Measurements from ENCODE around the gene RAPGEF4. TPM values are rescaled to one million over a fixed set of nuclear protein-coding genes. Genes with fewer than 3 reads are reported as not detected.

RAPGEF4 gene
- polyA plus RNA-seq, 12 donors = 2.1 to 16.7 (median 3.8) TPM; not detected in 1

DNA sequence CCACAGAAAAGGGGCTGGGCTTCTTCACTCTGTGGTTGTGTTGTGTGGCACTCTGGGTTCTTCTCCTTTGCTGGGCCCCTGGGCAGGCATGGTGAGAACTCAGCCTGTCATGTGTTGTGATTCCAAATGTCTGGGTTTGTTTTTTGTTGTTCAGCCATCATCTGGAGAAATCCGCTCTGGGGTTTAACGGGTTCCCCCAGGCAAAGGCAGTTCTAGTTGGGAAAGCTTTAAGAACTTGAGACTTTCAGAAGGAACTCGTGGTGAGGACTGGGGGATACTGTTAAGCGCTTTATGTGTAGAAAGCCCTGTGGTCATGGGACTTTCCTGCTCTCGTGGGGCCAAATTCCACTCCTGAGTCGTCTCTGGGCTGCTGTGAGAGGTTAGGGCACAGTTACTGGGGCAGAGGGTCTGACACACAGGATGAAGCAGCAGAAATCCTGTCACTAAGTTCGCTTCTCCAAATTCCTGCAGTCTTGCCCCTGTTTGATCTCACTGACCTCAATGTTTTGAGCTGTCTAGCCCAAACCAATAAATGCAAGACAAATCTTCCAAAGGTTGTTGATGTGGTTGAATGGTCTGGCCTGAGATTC lies 87.7 kb downstream of the RAPGEF4 start:
- no peak for DNase-seq

- DNase-seq = no peak
Measured at GRCh38 chr2:172826522-172826921, 90.9 kb downstream of the RAPGEF4 start.

GRCh38 chr2:172829229-172829628 lies 93.6 kb downstream of the RAPGEF4 start:
- DNase-seq = no peak

DNA sequence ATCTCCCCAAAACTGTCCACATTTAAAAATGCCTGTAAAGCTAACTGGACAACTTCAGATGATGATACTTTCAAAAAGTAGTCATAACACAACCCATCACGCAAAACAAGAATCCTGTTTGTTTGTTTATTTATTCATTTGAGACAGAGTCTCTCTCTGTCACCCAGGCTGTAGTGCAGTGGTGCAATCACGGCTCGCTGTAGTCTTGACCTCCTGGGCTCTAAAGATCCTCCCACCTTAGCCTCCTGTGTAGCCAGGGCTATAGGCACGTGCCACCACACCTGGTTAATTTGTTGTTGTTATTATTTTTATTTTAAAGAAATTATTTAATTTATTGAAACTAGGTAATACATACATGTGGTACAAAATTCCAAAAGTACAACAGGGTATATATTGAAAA lies 94.8 kb downstream of the RAPGEF4 start:
- no peak for DNase-seq

DNA sequence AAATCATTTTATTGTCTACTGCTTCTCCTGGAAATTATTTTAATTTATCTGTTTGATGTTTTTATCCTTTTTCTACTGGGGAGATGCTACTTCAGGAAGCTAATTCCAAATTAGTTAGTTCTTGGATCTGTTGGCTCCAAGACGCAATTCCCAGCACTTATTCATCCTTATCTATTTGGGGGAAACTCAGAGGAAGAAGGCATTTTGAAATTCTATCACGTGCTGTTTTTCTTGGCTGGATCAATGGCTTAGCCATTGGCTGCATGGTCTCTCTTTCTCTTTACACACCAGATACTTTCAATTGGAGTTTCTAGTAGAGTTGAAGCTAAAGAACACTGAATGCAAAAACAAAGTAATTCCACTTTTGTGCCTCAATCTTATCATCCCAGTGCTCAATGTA lies 98.3 kb downstream of the RAPGEF4 start:
- DNase-seq = no peak

- DNase-seq = no peak
Measured at GRCh38 chr2:172834881-172835280, 99.2 kb downstream of the RAPGEF4 start.

DNA sequence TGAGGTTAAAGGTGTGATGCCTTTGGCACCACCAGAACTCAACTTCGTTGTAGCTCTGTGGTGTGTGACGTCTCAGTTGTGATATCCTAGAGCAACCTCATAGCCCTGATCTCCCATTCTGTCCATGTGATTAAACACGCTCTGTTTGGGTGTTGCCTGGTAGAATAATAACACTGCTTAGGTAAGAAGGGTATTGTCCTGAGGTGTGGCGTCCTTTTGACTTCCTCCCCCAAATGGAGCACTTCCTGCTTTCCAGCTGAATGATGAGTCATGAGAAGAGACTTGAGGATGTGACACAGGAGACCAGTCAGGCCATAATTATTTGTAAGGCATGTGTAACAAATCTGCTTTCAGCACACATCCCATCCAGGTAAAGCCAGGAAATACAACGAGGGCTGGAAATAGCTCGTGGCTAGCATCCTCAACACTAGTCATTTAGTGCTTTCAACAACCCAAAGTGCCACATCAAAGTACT lies 100.7 kb downstream of the RAPGEF4 start:
- no peak for DNase-seq

- no peak for DNase-seq
Measured at GRCh38 chr2:172836827-172837226, 101.2 kb downstream of the RAPGEF4 start.

DNA sequence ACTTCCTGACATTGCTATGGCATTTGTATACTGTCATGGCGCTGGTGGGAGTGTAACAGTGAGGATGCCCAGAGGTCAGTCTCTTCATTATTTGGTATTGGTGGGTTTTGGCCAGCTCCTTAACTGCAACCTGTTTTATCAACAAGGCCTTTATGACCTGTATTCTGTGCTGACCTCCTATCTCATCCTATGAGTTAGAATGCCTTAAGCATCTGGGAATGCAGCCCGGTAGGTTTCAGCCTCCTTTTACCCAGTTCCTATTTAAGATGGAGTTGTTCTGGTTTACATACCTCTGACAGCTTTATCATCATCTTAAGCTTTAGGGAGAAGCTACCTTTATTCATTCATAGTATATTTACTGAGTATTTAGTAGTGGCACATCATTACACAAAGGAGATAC lies 103.8 kb downstream of the RAPGEF4 start:
- DNase-seq = no peak

GRCh38 chr2:172842511-172843265 lies 107.0 kb downstream of the RAPGEF4 start:
- DNase-seq = no peak

GRCh38 chr2:172843266-172843582 lies 107.6 kb downstream of the RAPGEF4 start:
- no peak for DNase-seq

GRCh38 chr2:172843902-172844715 lies 108.5 kb downstream of the RAPGEF4 start:
- no peak for DNase-seq

DNA sequence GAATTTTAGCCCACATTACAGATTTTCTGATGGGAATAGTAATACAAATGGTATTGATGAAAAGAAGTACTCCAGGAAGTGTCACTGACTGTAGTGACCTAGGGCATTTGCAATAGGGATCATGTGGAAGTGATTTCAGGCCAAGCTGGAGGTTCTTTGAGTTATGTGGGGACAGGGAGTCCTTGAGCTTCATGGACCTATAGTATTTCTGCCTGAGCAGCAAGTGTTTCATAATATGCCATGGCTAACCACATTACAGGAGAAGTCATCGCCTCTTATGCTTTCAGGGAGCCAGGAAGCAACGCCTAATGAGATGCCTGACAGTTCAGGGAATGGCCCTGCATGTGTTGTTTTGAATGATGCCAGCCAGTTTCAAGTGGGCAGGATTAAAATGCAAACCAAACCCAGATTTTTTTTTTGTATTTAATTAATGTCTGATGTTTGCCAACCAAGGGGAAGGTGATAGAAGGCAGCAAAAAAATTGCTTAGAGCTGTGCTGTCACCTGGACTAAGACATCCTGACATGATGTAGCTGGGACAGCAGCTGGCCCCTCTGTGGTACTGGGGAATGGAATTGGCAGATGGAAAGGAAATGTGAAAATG lies 109.5 kb downstream of the RAPGEF4 start:
- no peak for DNase-seq

- DNase-seq = no peak
Measured at GRCh38 chr2:172846551-172846950, 110.9 kb downstream of the RAPGEF4 start.

- no peak for DNase-seq
Measured at GRCh38 chr2:172847188-172847587, 111.5 kb downstream of the RAPGEF4 start.

DNA sequence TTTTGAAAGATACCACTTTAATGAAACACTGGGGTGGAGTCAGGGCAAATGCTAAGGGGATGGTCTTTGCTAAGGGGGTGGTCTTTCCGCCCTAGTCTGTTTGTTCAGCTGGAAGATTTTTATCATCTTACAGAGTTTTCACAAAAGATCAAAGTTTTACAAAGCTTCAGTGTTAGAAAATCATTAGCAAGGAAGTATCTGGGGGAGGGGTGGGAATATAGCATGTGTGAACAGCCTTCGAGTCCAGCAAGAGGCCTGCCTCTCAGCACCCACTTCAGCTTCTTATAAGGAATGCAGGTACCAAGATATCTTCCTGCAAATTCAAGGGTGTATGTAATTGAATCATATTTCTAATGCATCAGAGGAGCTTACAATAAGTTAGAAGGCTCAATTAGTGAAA lies 112.9 kb downstream of the RAPGEF4 start:
- DNase-seq = no peak

- no peak for DNase-seq
Measured at GRCh38 chr2:172849519-172850217, 114.0 kb downstream of the RAPGEF4 start.

DNA sequence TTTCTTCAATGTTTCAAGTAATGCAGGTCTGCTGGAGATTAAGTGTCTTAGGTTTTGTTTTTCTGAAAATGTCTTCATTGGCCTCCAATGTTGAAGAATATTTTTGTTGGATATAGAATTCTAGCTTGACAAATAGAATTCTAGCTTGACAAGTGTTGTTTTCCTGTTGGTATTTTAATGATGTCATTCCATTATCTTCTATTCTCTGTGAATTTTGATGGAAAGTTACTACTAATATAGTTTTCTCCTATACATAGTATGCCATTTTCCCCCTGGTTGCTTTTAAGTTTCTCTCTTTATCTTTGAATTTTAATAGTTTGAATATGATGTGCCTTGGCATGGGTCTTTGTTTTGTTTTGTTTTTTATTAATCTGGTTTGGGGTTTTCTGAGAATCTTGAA lies 119.9 kb downstream of the RAPGEF4 start:
- no peak for DNase-seq

GRCh38 chr2:172856606-172857005 lies 121.0 kb downstream of the RAPGEF4 start:
- DNase-seq = no peak

GRCh38 chr2:172858473-172858745 lies 122.8 kb downstream of the RAPGEF4 start:
- DNase-seq = no peak

GRCh38 chr2:172859581-172860335 lies 124.1 kb downstream of the RAPGEF4 start:
- no peak for DNase-seq

Data from muscle of arm (tissue), 12 donors.